GM19463 (cell line): Measurements from ENCODE around the gene RFWD3.

Source experiments
- ATAC-seq: cut with Tn5 transposase; IDR thresholded peaks from one replicate; pipeline ENCODE4 v1.9.1; 2021; ENCODE audit warnings: mild to moderate bottlenecking, moderate library complexity; ENCODE audit not compliant: unreplicated experiment

The RFWD3 gene

GRCh38 chr16:74623214-74623838, 43.4 kb downstream of the RFWD3 start:
- no peak for ATAC-seq

DNA sequence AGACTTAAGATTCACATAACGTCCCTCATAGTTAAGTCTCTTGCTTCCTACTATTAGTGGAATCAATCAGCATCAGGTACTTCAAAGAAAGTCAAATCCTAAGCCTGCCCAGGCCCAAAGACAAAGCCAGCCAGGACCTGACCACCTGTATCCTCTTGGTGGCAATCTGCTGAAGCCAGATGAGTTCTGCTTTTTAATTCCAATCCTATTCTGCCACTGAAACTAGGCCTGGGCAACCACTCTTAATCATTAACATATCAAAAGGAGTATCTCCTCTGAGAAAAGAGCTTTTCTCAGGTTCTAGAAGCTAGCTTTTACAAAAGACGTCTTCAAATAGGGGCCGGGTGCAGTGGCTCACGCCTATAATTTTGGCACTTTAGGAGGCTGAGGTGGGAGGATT, 44.7 kb downstream of the RFWD3 start:
- no peak for ATAC-seq

DNA sequence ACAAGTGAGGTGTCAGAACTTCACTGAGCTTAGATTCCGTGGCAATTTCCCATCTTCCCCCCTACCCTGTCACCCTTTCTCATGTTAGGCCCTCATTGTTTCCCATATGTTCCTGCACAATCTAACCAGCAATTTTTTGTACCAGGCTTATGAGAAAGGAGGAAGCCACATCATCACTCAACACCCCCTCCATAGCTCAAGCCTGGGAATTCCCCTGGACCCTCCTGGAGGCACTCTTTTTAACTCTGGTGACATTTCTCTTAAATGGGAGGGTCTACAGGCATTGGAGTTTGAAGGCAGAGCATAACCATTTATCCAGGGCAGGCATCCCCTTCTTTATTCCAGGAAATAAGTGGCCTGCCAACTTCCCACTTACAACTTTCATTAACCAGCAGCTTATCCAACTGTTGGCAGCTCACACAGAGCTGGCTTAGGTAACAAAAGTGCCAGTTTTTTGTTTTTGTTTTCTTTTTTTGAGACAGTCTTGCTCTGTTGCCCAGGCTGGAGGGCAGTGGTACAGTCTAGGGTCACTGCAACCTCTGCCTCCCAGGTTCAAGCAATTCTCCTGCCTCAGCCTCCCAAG, 49.4 kb downstream of the RFWD3 start:
- no peak for ATAC-seq

DNA sequence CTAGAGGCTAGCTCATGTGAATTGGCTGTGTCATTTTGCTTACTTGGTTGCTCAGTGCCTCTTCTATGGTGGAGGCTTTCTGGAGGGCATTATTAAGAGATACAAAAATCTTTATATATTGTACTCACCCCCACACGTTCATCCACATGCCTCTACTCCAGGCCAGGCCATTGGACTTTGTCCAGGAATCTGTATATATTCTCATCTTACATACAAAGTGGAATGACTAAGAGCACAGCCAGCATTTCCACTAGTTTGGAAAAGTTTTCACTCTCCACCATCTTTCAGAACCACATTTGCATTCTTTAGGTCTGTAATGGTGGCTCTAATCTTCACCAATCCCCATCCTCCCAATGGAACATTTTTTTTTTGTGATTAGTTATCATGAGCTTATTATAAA, 55.0 kb downstream of the RFWD3 start:
- no peak for ATAC-seq

GRCh38 chr16:74608944-74609343, 57.7 kb downstream of the RFWD3 start:
- no peak for ATAC-seq

- ATAC-seq = no peak
Measured at GRCh38 chr16:74608381-74608780, 58.3 kb downstream of the RFWD3 start.

GRCh38 chr16:74607962-74608356, 58.7 kb downstream of the RFWD3 start:
- no peak for ATAC-seq

GRCh38 chr16:74607310-74607961, 59.2 kb downstream of the RFWD3 start:
- no peak for ATAC-seq

GRCh38 chr16:74606521-74607309, 60.0 kb downstream of the RFWD3 start, which contains the start of gene GLG1:
Gene GLG1, minus strand, starts transcription at chr16:74607114. Its CDS starts 20 bp downstream, at chr16:74607094.
- ATAC-seq = peak; percentile 96

- ATAC-seq = no peak
Measured at GRCh38 chr16:74605746-74606520, 60.7 kb downstream of the RFWD3 start.

DNA sequence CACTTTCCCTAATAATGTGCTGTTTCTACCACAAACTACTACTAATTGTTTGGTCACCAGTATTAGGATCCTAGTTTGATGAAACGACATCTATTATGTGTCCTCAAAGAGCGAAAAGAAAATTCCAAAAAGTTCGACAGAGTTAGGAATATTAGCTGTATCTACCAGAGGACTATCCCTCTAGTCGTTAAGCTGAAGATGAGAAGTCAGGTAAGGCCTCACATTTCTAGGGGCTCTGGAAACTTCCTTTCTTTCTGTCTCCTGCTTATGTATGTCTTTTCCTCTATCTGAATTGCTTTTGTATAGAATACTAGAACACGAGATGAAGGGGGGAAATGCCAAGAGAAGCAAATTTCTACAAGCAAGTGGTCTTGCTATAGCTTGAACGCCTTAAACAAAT, 61.3 kb downstream of the RFWD3 start:
- no peak for ATAC-seq

DNA sequence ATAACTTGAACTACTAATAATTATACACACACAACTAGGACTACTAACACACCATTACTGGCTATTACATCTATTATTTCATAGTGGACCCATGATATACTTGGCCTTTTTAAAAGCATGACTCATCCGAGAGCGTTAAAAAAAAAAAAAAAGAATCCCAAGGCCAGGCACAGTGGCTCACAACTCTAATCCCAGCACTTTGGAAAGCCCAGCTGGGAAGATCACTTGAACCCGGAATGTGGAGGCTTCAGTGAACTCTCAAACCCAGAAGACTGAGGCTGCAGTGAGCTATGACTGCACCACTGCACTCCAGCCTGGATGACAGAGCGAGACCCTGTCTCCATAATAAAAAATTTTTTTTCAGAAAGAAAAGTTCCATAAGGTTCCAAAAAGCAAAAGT, 62.8 kb downstream of the RFWD3 start:
- no peak for ATAC-seq

- peak; percentile 82 for ATAC-seq
Measured at GRCh38 chr16:74601126-74601871, 65.4 kb downstream of the RFWD3 start.

GRCh38 chr16:74596586-74596985, 70.1 kb downstream of the RFWD3 start:
- no peak for ATAC-seq

DNA sequence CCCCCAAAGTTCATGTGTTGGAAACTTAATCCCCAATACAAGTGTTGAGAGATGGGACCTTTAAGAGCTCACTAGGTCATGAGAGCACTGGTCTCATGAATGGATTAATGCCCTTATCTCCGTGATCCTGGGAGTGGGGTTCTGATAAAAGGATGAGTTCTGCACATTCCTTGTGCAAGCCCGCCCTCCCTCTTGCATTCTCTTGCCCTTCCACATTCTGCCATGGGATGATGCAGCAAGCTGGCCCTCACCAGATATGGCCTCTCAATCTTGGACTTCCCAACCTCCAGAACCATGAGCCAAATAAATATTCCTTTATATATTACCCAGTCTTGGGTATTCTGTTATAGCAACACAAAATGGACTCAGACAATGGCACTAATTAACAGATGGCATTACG, 73.8 kb downstream of the RFWD3 start:
- no peak for ATAC-seq

- ATAC-seq = no peak
Measured at GRCh38 chr16:74591876-74592650, 74.6 kb downstream of the RFWD3 start.

GRCh38 chr16:74586948-74587347, 79.7 kb downstream of the RFWD3 start:
- ATAC-seq = no peak

- ATAC-seq = no peak
Measured at GRCh38 chr16:74585846-74586443, 80.7 kb downstream of the RFWD3 start.
